Esophagus squamous epithelium (tissue), 4 donors: Measurements from ENCODE around the gene MTMR3.
"Not testable (repeated sequence)": the region's sequence is repeated elsewhere in the genome, so short reads cannot be mapped to it uniquely, and the experiment has no call there.

ENCODE experiments used
- POLR2A ChIP-seq, 4 donors: fragments of 450-650 bp; IDR thresholded peaks; one replicate each; pipeline ENCODE4 v1.6.1; 2017; ENCODE audit warnings: antibody characterized with exemption in 4 of 4, mild to moderate bottlenecking in 4 of 4, moderate library complexity in 3 of 4
- TF ChIP-seq, protein P1 (sequence below), 6 experiments: fragments of 450-650 bp in 4 of 6; fragments of 200-600 bp in 2 of 6; sonication (generic) in 2 of 6; IDR thresholded peaks; one replicate each; pipeline ENCODE4 v1.5.1; 2016 to 2019; ENCODE audit warnings: antibody characterized with exemption in 6 of 6, mild to moderate bottlenecking in 4 of 6, moderate library complexity in 4 of 6

DNA sequence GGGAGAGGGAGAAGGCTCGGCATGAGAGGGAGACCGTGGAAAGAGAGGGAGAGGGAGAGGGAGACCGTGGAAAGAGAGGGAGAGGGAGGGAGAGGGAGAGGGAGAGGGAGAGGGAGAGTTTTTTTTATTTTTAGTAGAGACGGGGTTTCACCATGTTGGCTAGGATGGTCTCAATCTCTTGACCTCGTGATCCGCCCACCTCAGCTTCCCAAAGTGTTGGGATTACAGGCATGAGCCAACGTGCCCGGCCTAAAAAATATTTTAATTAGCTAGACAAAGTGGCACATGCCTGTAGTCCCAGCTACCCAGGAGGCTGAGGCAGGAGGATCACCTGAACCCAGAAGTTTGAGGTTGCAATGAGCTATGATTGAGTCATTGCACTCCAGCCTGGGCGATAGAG is 23.9 kb upstream of the MTMR3 start:
- TF ChIP-seq, protein P1, sequence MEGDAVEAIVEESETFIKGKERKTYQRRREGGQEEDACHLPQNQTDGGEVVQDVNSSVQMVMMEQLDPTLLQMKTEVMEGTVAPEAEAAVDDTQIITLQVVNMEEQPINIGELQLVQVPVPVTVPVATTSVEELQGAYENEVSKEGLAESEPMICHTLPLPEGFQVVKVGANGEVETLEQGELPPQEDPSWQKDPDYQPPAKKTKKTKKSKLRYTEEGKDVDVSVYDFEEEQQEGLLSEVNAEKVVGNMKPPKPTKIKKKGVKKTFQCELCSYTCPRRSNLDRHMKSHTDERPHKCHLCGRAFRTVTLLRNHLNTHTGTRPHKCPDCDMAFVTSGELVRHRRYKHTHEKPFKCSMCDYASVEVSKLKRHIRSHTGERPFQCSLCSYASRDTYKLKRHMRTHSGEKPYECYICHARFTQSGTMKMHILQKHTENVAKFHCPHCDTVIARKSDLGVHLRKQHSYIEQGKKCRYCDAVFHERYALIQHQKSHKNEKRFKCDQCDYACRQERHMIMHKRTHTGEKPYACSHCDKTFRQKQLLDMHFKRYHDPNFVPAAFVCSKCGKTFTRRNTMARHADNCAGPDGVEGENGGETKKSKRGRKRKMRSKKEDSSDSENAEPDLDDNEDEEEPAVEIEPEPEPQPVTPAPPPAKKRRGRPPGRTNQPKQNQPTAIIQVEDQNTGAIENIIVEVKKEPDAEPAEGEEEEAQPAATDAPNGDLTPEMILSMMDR (IDR thresholded peaks at IDR 0.05), result not testable (repeated sequence)
- not testable (repeated sequence) for TF ChIP-seq POLR2A (IDR thresholded peaks at IDR 0.05)
